ENCODE measurements around the gene MMP24. TPM values are rescaled to one million over a fixed set of nuclear protein-coding genes. Genes with fewer than 3 reads are reported as not detected.

The MMP24 gene
- total and polyA plus RNA-seq, 2 donors from 2014 or later: 10.7 to 12.4 TPM

DNA sequence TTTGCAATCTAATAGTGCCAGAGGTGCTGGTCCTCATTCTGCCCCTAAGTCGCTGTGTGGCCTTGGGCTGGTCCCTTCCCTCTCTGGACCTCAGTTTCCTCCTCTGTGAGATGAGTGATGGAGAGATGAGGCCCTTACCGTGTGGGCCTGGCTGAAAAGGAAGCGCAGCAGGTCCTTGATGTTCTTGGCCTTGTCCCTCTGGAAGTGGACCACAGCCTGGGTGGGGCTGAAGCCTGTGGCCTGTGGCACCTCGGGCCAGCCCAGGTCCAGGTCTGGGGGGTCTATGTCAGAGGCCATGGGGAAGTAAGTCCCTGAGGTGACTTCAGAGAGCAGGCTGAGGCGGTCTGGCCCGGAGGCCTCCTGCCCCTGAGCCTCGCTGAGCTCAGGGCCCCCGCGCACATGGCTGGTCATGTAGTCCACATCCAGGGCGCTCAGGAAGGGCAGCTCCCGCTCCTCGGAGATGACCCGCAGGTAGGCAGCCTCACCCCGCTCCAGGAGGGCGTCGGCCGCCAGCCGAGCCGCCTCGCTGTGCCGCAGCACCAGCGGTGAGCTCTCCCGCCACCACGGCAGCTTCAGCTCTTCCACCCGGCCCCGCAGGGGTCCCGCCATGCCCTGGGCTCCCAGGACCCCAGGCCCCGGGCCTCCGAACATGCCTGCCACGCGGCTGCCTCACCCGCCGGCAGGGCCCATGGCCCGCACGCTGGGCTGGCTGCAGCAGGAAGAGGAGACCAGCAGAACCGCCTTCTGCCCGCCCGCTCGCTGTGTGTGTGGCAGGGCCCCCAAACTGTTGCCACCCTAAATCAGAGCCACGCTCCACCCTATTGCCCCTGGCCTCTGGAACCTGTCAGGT, 65.4 kb downstream of the MMP24 start, which contains the start of gene FAM83C:
Gene FAM83C (minus strand): TSS at position 772 of the 850 bp plus-strand sequence. CDS start 121 bp downstream, at position 651.
- Histone ChIP-seq H3K9me3 (ENCODE audit: control insufficient read depth in 2 of 3, insufficient read depth in 1 of 3, low read length in 3 of 3) (no peaks in the 10 kb centered on the region), H3K27me3 (ENCODE audit: control insufficient read depth, insufficient read depth, low read length) (no peaks in the 10 kb centered on the region), H3K4me1 (ENCODE audit: control insufficient read depth in 2 of 3, insufficient read depth in 2 of 3, low read depth in 1 of 3, low read length in 3 of 3) (peaks cover 0 to 5% (median 0%) of the 10 kb centered on the region in 3 donors), H3K9ac (ENCODE audit: low read length in 3 of 3) (no peak within 1 kb of the TSS), H3K4me3 (ENCODE audit: low read length in 3 of 3) (no peak within 1 kb of the TSS), H3K36me3 (ENCODE audit: control insufficient read depth in 2 of 3, insufficient read depth in 3 of 3, low read length in 3 of 3) (no peaks in the 10 kb centered on the region), H3K27ac (ENCODE audit: low read depth in 2 of 2, low read length in 2 of 2) (no peak within 1 kb of the TSS)
- TF ChIP-seq, protein P1, sequence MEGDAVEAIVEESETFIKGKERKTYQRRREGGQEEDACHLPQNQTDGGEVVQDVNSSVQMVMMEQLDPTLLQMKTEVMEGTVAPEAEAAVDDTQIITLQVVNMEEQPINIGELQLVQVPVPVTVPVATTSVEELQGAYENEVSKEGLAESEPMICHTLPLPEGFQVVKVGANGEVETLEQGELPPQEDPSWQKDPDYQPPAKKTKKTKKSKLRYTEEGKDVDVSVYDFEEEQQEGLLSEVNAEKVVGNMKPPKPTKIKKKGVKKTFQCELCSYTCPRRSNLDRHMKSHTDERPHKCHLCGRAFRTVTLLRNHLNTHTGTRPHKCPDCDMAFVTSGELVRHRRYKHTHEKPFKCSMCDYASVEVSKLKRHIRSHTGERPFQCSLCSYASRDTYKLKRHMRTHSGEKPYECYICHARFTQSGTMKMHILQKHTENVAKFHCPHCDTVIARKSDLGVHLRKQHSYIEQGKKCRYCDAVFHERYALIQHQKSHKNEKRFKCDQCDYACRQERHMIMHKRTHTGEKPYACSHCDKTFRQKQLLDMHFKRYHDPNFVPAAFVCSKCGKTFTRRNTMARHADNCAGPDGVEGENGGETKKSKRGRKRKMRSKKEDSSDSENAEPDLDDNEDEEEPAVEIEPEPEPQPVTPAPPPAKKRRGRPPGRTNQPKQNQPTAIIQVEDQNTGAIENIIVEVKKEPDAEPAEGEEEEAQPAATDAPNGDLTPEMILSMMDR (IDR thresholded peaks at IDR 0.05; ENCODE audit: borderline replicate concordance, extremely low read depth, insufficient read depth): no peak
- DNase-seq: peak in 1 of 5 donors; percentile 41
- FAIRE-seq: no peak
- intact Hi-C loops (cut with DNase I): no loop called here

DNA sequence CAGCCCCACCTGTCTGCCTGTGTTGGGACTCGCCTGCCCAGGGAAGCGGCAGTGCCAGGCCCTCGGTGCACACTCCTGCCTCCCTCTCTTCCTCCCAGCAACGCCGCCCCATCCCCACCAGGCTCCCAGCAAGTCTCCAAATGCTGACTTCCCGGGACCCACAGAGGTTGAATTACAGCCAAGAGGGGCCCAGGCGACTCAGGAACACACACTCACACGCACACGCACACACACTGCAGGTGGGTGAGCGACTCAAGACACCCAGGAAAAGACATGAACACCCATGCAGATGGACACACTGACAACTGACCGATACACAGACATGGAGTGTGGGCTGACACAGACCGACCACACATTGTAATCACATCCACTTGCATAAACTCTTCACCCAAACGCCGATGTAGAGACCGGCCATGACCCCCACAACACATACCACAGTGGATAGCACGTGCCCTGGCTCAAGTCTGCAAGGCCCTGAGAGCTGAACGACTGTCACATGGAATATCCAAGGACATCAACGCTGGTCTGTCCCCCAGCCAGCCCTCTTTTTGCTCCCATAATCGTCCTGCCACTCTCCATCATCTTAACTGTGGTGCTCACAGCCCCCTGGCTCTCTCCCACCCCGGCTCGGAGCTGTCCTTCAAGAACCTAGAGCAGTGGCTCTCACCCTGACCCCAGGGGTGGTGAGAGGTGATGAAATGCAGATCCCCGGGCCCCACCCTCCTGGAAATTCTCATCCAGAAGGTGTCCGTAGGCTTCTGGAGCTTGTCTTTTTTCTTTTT, 66.2 kb downstream of the MMP24 start:
- Histone ChIP-seq H3K9me3 (ENCODE audit: control insufficient read depth in 2 of 3, insufficient read depth in 1 of 3, low read length in 3 of 3) (no peaks in the 10 kb centered on the region), H3K4me3 (ENCODE audit: low read length in 3 of 3) (no peak overlapping the region), H3K27ac (ENCODE audit: low read depth in 2 of 2, low read length in 2 of 2) (no peak overlapping the region), H3K4me1 (ENCODE audit: control insufficient read depth in 2 of 3, insufficient read depth in 2 of 3, low read depth in 1 of 3, low read length in 3 of 3) (peaks cover 0 to 2% (median 0%) of the 10 kb centered on the region in 3 donors), H3K27me3 (ENCODE audit: control insufficient read depth, insufficient read depth, low read length) (no peaks in the 10 kb centered on the region), H3K36me3 (ENCODE audit: control insufficient read depth in 2 of 3, insufficient read depth in 3 of 3, low read length in 3 of 3) (no peaks in the 10 kb centered on the region), H3K9ac (ENCODE audit: low read length in 3 of 3) (no peak overlapping the region)
- TF ChIP-seq, protein P1 (IDR thresholded peaks at IDR 0.05; ENCODE audit: borderline replicate concordance, extremely low read depth, insufficient read depth): no peak
- DNase-seq (no peak), FAIRE-seq (no peak)
- intact Hi-C loops (cut with DNase I): no loop called here

DNA sequence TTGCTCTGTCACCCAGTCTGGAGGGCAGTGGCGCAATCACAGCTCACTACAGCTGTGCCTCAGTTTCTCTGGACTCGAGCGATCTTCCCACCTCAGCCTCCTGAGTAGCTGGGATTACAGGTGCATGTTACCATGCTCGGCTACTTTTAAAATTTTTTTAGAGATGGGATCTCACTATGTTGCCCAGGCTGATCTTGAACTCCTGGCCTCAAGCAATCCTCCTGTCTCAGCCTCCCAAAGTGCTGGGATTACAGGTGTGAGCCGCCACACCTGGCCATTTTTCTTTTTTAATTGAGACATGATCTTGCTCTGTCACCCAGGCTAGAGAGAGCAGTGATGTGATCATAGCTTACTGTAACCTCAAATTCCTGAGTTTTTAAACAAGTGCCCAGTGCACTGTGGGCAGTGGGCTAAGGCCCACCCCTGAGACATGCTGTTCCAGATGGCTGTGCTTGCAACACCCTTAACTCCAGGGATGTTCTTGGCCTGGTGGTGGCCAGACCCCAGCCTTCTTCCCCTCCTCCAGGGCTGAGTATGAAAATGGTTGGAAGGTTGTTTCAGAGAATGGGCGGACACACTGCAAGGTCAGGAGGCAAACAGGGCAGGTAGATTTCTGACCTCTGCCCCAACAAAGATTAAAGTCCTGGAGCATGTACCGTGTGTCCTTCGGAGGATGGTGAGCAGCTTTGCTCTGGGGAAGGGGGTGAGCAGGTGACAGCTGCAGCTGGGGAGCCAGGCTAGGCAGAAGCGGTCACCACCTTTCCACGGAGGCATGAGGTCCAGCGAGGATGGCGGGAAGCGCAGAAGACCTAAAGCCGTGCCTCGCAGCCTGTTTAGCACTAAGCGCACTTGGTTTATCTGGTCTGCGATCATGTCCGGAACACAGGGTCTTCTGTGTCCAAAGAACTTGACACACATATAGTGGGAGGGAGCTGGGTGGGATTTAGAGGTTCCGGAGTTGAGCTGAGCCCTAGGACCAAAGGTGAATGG, 67.1 kb downstream of the MMP24 start:
- no peak overlapping the region for H3K9ac ChIP-seq (ENCODE audit: low read length in 3 of 3)
- no peak overlapping the region for H3K4me3 ChIP-seq (ENCODE audit: low read length in 3 of 3)
- intact Hi-C loops (cut with DNase I): no loop called here
- TF ChIP-seq, protein P1 (IDR thresholded peaks at IDR 0.05; ENCODE audit: borderline replicate concordance, extremely low read depth, insufficient read depth): no peak
- H3K27ac ChIP-seq (ENCODE audit: low read depth in 2 of 2, low read length in 2 of 2): no peak overlapping the region
- DNase-seq (no peak), FAIRE-seq (no peak)
- no peaks in the 10 kb centered on the region for H3K9me3 ChIP-seq (ENCODE audit: control insufficient read depth in 2 of 3, insufficient read depth in 1 of 3, low read length in 3 of 3)
- H3K36me3 ChIP-seq (ENCODE audit: control insufficient read depth in 2 of 3, insufficient read depth in 3 of 3, low read length in 3 of 3): no peaks in the 10 kb centered on the region
- no peaks in the 10 kb centered on the region for H3K27me3 ChIP-seq (ENCODE audit: control insufficient read depth, insufficient read depth, low read length)
- no peaks in the 10 kb centered on the region for H3K4me1 ChIP-seq (ENCODE audit: control insufficient read depth in 2 of 3, insufficient read depth in 2 of 3, low read depth in 1 of 3, low read length in 3 of 3)

Measured in kidney (tissue), 14 donors.